ENCODE measurements around the gene VEZF1.

VEZF1 gene

DNA sequence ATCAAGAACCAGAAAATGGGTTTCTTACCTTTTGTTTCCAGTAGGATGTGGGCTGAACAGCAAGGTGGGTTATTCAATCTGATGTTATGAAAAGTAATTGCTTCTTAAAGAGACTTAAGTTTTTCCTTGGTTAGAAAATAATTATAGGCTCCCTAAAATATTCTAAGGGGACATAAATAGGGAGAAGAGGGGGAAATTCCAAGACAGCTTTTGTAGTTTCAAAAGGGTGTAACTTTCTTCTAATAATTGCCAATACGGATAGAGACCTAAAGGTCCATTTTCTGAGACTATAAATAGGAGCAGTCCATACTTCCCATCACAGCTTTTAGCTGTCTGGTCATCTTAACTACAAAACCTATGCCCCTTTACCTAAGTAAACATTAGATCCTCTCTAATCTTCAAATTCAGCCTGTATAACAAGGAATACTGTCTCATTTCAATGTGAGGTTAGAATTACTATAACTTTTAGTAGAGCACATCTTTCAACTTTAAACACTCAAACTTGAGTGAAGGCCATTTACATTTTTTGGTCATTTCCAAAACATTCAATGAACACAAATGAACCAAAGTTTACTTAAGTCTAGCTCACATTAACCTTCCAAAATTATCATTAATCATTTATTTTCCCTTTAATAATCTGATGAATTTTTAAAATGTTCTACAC is 13.5 kb upstream of the VEZF1 start:
- in situ Hi-C loops (cut with MboI; ENCODE audit: low pct_unique_long_range_greater_than_20kb, low sequenced_read_pairs) = no loop called here
- no peak for DNase-seq

GRCh38 chr17:57999496-58000017 is 11.5 kb upstream of the VEZF1 start:
- in situ Hi-C loops (cut with MboI; ENCODE audit: low pct_unique_long_range_greater_than_20kb, low sequenced_read_pairs) = loop anchor here (10.0 kb wide), 1 partner anchor 135 kb away; no protein-coding TSS in a partner anchor
- peak; percentile 87 for DNase-seq

DNA sequence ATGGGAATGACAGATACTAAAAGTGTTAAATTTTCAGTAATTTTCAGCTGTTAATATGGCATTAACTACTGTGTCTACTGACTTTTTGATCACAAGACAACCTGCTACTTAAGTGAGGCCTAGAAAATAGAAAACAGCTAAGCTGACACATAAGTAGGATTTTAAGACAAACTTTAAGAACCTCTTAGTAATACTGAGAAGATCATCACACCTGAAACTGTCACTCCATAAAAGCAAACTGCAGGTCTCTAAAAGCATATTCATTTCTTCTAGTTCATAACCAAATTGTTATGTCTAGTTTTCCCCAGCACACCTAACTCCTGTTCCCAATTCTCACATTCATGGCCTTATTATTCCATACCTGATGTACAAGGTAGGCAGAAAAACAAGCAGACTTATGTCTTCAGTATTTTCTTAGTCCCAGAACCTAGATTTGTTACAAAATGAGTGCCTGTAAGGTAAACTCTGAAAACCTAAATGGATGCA is 11.0 kb upstream of the VEZF1 start:
- in situ Hi-C loops (cut with MboI; ENCODE audit: low pct_unique_long_range_greater_than_20kb, low sequenced_read_pairs) = loop anchor here (10.0 kb wide), 1 partner anchor 134 kb away; no protein-coding TSS in a partner anchor
- DNase-seq = no peak

DNA sequence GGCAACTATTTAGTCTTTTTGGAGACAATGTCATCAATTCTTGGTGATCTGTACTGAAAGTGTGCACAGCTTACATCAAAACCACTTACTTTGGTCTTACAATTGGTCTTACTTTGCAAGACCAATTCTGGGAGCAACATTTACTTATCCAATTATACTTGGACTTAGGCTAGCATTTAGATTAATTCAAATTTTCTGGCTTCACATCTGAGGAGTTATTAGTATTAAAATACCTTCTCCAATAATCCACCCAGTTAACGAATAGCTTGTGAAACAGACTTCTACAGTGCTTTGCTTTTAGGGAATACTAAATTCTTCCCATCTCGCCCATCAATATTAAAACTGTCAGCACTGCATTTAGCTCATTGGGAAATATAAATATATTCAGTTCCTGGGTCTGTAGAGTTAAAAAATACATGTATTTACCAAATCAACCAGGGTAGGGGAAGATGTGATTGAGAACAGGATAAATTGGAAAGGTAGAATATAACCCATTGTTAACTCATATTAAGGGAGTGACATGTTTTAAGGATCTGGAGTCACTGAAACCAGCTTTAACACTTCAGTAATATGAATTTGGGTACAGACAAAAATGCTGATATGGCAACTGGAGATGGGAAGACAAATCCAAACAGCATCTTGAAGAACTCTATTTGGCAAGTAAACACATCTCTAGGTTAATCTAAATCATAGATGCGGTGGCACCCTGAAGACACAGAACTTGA is 9.2 kb upstream of the VEZF1 start:
- in situ Hi-C loops (cut with MboI; ENCODE audit: low pct_unique_long_range_greater_than_20kb, low sequenced_read_pairs) = loop anchor here (10.0 kb wide), 1 partner anchor 132 kb away; no protein-coding TSS in a partner anchor
- DNase-seq = no peak

DNA sequence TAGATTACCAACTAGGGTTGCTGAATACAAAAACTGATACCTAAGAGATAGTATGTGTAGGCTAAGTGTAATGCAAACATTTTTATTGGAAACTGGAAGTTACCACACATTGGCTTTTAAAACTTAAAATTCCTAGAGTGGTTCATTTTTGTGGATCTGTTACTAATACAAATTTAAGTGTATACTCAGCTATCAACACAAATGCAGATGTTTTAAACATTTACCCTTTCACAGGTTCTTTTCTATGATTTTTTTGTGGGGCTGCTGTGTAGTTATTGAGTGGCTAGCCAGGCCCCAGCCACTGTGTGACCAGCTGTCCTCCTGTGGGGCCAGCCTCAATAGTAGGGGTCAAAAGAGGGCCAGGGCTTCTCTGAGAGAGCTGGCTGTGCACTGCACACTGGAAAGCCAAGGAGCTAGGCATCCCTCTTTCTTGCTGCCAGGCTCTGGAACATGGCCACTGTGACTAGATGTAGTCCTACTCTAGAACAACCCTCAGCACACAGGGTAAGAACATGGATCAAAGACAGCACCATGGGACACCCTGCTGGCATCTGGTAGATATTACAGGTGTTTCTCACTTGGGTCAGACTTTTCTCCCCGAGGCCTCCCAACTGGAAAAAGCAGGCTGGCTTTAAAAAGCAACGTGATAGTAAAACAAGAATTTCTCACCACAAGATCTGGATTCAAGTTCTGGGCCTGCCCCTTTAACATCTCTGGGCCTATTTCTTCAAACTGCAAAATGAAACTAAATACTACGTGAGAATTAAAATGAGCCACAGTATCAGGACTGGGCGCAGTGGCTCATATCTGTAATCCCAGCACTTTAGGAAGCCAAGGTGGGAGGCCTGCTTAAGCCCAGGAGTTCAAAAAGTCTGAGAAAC is 7.3 kb upstream of the VEZF1 start:
- peak; percentile 86 for DNase-seq
- in situ Hi-C loops (cut with MboI; ENCODE audit: low pct_unique_long_range_greater_than_20kb, low sequenced_read_pairs) = loop anchor here (10.0 kb wide), 1 partner anchor 131 kb away; no protein-coding TSS in a partner anchor

GRCh38 chr17:57994436-57994835 is 6.4 kb upstream of the VEZF1 start:
- peak; percentile 25 for DNase-seq
- in situ Hi-C loops (cut with MboI; ENCODE audit: low pct_unique_long_range_greater_than_20kb, low sequenced_read_pairs) = loop anchor here (10.0 kb wide), 1 partner anchor 130 kb away; no protein-coding TSS in a partner anchor

GRCh38 chr17:57993471-57994365 is 5.7 kb upstream of the VEZF1 start:
- in situ Hi-C loops (cut with MboI; ENCODE audit: low pct_unique_long_range_greater_than_20kb, low sequenced_read_pairs) = loop anchor here (10.0 kb wide), 1 partner anchor 129 kb away; no protein-coding TSS in a partner anchor
- DNase-seq = peak; percentile 92

GRCh38 chr17:57991537-57991936 is 3.5 kb upstream of the VEZF1 start:
- in situ Hi-C loops (cut with MboI; ENCODE audit: low pct_unique_long_range_greater_than_20kb, low sequenced_read_pairs) = loop anchor here (10.0 kb wide), 1 partner anchor 127 kb away; no protein-coding TSS in a partner anchor

GRCh38 chr17:57990037-57990436 is 2.0 kb upstream of the VEZF1 start:
- in situ Hi-C loops (cut with MboI; ENCODE audit: low pct_unique_long_range_greater_than_20kb, low sequenced_read_pairs) = loop anchor here (10.0 kb wide), 1 partner anchor 125 kb away; no protein-coding TSS in a partner anchor
- DNase-seq = no peak

More at GRCh38 chr17:57991537-57991936, 3.5 kb upstream of the VEZF1 start:
- no peak for DNase-seq

DNA sequence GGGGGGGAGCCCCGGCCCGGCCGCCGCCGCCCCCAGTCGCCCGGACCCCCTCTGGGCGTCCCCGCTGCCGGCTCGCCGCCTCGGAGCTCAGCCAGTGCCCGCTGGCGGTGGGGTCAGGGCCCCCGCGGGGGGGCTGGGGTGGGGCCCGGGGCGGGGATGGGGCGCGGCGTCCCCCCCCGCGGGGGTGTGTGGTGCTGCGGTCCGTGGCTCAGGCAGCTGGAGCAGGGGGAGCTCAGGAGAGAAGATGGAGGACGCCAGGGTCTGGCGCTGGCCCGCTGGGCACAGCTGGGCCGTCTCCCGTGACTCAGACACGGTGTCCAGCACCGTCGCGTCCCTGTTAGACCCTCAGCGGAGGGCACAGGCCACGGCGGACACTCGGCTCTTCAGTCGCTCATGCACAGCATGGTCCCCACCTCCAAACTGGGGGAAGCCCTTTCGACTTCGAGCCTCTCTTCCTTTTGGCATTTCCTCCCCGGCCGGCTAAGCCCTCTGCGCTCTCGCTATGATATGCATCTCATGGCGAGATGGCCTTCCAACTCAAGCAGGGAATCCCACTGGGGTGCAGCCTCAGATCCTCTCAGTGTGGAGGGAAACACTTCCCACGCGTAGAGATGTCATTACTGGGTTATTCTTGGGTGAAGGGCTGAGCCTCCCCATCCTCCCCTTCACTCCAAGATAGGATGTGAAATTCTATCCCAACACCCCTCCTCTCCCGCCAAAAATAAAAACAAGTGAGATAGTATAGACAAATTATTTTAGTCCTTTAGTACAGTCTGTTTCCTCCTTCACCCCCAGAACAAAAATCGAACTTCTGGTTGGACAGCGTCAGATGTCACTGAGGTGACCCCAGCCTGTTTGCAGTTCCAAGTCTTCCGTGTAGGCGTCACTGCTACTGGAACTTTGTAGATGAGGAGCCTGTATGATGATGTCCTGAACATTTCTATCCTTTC is 522 bp upstream of the VEZF1 start:
- peak; percentile 62 for DNase-seq
- in situ Hi-C loops (cut with MboI; ENCODE audit: low pct_unique_long_range_greater_than_20kb, low sequenced_read_pairs) = no loop called here

GRCh38 chr17:57986841-57987580 is 1.0 kb downstream of the VEZF1 start:
- in situ Hi-C loops (cut with MboI; ENCODE audit: low pct_unique_long_range_greater_than_20kb, low sequenced_read_pairs) = no loop called here
- peak; percentile 45 for DNase-seq

DNA sequence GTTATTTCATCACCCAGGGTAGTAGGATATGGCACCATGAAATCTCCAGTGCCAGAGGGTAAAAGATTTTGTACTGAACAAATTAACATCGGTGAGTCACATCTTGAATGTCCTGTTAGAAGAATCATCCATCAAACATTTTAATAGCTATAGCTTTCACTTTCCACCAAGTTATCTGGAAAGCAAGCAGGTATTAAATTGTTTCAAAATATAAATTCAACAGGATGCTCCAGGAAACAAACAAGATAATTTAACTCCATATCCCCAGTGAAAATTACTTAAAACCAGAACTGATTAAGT is 2.4 kb downstream of the VEZF1 start:
- in situ Hi-C loops (cut with MboI; ENCODE audit: low pct_unique_long_range_greater_than_20kb, low sequenced_read_pairs) = no loop called here
- no peak for DNase-seq

- in situ Hi-C loops (cut with MboI; ENCODE audit: low pct_unique_long_range_greater_than_20kb, low sequenced_read_pairs) = no loop called here
These were observed 2.9 kb downstream of the VEZF1 start for GRCh38 chr17:57984936-57985674.

DNA sequence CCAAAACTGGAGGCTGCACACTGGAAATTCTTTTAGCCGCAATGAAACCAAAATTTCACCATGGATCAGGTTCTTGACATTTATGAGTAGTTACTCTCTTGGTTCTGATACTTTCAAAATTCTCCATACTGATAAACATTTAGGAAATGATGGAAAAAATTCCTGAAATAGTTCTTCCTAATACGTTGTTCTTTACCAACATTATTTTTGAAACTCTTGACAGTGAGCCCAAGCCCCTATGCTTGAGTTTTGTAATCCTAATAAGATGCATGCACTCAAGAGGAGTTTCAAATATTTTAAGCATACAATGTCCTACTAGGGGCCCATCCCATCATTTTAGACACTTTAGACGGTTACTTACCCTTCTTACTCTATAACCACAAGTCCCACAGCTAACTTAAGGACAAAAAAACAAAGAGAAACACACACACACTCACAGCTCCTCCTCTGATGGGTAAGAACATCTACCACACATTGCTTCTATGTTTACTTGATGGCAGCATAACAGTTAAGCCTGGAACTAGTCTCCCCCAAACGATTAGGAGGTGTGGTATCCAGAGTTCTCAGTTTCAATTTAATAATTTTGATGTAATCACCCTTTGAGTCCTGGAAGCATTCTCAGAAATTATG is 3.7 kb downstream of the VEZF1 start:
- no peak for DNase-seq
- in situ Hi-C loops (cut with MboI; ENCODE audit: low pct_unique_long_range_greater_than_20kb, low sequenced_read_pairs) = no loop called here

More at GRCh38 chr17:57984936-57985674, 2.9 kb downstream of the VEZF1 start:
- DNase-seq = no peak

DNA sequence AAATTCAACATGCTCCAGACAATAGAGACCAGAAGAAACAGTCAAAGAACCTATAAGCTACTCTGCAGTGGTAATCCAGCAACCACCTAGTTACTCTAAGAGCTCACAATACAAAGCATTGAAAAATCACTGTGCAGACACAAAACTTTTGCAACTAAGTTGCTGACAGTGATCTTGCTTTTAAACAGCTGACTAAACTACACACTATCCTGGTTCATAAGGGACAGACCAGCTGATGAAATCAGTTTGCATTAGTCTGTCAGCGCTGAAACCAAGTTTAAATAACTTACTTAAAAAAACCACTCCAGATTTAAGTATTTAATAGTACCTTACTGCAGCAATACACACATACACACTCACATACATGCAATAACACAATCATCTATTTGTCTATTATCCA is 4.6 kb downstream of the VEZF1 start:
- in situ Hi-C loops (cut with MboI; ENCODE audit: low pct_unique_long_range_greater_than_20kb, low sequenced_read_pairs) = no loop called here
- DNase-seq = no peak
